ENCODE results near the gene TOMM5.

TOMM5 gene

DNA sequence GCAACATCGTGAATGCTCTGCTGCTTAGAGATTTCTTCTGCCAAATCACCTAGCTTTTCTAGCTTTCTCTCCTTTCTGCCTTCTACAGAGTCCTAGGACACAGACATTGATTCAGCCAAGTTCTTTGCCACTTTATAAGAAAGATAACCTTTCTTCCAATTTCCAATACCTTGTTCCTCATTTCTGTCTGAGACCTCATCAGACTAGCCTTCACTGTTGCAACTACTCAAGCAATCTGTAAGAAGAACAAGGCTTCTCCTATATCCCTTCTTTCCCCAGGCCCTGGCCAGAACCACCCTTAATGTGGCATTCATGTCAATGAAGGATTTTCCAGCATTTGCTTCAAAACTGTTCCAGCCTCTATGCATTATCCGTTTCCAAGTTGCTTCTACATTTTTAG lies 40.5 kb downstream of the TOMM5 start:
- no peak overlapping the region for H3K4me3 ChIP-seq (ENCODE audit: low read depth in 1 of 2, low read length in 1 of 2)
- H3K27ac ChIP-seq = no peak overlapping the region
- no peaks in the 10 kb centered on the region for H3K9me3 ChIP-seq
- no peaks in the 10 kb centered on the region for H3K4me1 ChIP-seq (ENCODE audit: control insufficient read depth in 1 of 2, insufficient read depth in 1 of 2, low read depth in 1 of 2, low read length in 1 of 2)
- H3K36me3 ChIP-seq = no peaks in the 10 kb centered on the region
- no peaks in the 10 kb centered on the region for H3K27me3 ChIP-seq
- TF ChIP-seq, protein P1, sequence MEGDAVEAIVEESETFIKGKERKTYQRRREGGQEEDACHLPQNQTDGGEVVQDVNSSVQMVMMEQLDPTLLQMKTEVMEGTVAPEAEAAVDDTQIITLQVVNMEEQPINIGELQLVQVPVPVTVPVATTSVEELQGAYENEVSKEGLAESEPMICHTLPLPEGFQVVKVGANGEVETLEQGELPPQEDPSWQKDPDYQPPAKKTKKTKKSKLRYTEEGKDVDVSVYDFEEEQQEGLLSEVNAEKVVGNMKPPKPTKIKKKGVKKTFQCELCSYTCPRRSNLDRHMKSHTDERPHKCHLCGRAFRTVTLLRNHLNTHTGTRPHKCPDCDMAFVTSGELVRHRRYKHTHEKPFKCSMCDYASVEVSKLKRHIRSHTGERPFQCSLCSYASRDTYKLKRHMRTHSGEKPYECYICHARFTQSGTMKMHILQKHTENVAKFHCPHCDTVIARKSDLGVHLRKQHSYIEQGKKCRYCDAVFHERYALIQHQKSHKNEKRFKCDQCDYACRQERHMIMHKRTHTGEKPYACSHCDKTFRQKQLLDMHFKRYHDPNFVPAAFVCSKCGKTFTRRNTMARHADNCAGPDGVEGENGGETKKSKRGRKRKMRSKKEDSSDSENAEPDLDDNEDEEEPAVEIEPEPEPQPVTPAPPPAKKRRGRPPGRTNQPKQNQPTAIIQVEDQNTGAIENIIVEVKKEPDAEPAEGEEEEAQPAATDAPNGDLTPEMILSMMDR (IDR thresholded peaks at IDR 0.05) = no peak

DNA sequence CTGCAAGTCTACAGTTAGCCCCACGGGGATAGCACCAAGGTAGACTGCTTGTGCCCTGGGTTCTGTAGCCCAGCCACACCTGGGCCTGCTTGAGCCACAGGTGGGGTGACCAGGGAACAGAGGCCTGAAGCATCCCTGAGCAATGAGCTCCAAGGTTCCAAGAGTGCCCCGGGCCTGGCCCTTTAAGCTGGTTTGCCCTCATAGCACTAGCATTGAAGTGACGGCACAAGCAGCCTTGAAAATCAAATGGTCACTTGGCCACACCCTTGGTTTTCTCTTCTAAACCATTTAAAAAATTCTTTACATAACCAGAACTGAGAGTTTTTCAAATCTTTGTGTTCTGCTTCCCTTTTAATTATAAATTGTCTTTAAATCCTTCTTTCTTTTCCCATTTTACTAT lies 40.9 kb downstream of the TOMM5 start:
- Histone ChIP-seq H3K4me1 (ENCODE audit: control insufficient read depth in 1 of 2, insufficient read depth in 1 of 2, low read depth in 1 of 2, low read length in 1 of 2) (no peaks in the 10 kb centered on the region), H3K36me3 (no peaks in the 10 kb centered on the region), H3K9me3 (no peaks in the 10 kb centered on the region), H3K27ac (no peak overlapping the region), H3K4me3 (ENCODE audit: low read depth in 1 of 2, low read length in 1 of 2) (no peak overlapping the region), H3K27me3 (no peaks in the 10 kb centered on the region)
- TF ChIP-seq, protein P1 (IDR thresholded peaks at IDR 0.05) = no peak

DNA sequence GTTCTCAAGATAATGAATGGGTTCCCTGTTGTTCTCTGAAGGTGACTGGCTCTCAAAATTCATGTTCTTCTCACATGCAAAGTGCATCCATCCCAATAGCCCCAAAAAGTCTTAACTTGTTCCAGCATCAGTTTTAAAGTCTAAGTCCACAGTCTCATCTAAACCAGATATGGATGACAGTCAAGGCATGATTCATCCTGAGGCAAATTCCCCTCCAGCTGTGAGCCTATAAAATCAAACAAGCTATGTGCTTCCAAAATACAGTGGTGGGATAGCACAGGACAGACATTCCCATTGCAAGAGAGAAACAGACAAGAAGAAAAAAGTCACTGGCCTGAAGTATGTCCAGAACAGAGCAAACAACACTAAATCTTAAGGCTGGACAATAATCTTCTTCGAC lies 41.6 kb downstream of the TOMM5 start:
- Histone ChIP-seq H3K27ac (no peak overlapping the region), H3K9me3 (no peaks in the 10 kb centered on the region), H3K4me1 (ENCODE audit: control insufficient read depth in 1 of 2, insufficient read depth in 1 of 2, low read depth in 1 of 2, low read length in 1 of 2) (no peaks in the 10 kb centered on the region), H3K36me3 (no peaks in the 10 kb centered on the region), H3K4me3 (ENCODE audit: low read depth in 1 of 2, low read length in 1 of 2) (no peak overlapping the region), H3K27me3 (no peaks in the 10 kb centered on the region)
- TF ChIP-seq, protein P1 (IDR thresholded peaks at IDR 0.05) = no peak

DNA sequence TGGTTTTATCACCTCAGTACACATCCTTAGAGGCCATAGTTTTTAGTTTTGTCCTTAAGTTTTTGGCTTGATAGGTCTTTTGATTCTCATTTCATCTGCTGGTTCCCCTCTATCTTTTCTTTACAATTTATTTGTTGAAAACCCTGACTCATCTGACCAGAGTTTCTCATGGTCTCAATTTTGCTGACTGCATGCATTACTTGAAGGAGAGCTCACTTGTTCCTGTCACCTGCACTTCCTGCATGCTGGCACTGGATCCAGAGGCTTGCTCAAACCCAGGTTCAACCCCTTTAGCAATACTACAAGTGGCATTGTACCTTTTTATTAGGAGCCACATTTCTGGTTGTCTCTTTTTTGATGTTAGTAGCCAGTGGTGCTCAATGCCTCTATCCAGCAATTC lies 42.9 kb downstream of the TOMM5 start:
- Histone ChIP-seq H3K27ac (no peak overlapping the region), H3K4me3 (ENCODE audit: low read depth in 1 of 2, low read length in 1 of 2) (no peak overlapping the region), H3K9me3 (no peaks in the 10 kb centered on the region), H3K27me3 (no peaks in the 10 kb centered on the region), H3K36me3 (no peaks in the 10 kb centered on the region), H3K4me1 (ENCODE audit: control insufficient read depth in 1 of 2, insufficient read depth in 1 of 2, low read depth in 1 of 2, low read length in 1 of 2) (no peaks in the 10 kb centered on the region)
- TF ChIP-seq, protein P1 (IDR thresholded peaks at IDR 0.05) = no peak

DNA sequence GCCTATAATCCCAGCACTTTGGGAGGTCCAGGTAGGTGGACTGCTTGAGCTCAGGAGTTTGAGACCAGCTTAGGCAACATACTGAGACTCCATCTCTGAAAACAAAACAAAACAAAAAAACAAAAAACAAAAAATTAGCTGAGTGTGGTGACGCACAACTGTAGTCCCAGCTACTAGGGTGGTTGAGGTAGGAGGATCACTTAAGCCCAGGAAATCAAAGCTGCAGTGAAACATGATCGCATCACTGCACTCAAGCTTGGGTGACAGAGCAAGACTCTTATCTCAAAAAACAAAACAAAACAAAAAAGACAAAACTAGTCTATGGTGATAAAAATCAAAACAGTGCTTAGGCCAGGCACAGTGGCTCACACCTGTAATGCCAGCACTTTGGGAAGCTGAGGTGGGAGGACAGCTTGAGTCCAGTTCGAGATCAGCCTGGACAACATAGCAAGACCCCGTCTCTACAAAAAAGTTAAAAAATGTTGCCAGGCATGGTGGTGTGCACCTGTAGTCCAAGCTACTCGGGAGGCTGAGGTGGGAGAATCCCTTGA lies 45.0 kb downstream of the TOMM5 start:
- Histone ChIP-seq H3K27me3 (no peaks in the 10 kb centered on the region), H3K4me1 (ENCODE audit: control insufficient read depth in 1 of 2, insufficient read depth in 1 of 2, low read depth in 1 of 2, low read length in 1 of 2) (no peaks in the 10 kb centered on the region), H3K9me3 (no peaks in the 10 kb centered on the region), H3K36me3 (no peaks in the 10 kb centered on the region), H3K27ac (no peak overlapping the region), H3K4me3 (ENCODE audit: low read depth in 1 of 2, low read length in 1 of 2) (no peak overlapping the region)
- TF ChIP-seq, protein P1 (IDR thresholded peaks at IDR 0.05) = no peak

DNA sequence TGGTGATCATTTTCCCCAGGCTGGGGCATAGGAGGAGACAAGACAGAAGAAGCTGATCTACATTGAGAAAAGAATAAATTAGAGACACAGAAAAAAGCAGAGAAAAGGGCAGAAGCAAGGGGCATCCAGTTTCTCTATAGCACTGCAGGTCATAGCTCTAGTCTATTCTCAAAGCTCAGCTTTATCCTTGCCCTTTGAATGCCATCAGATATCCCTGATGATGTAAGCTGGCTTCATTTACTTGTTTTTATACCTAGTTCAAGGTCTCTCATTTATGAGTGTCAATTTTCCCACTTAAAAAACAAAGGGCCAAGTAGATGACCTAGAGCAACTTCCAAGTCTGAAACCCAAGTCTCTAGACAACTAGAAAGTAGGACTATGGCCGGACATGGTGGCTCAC lies 48.9 kb downstream of the TOMM5 start:
- no peaks in the 10 kb centered on the region for H3K27me3 ChIP-seq
- H3K4me1 ChIP-seq (ENCODE audit: control insufficient read depth in 1 of 2, insufficient read depth in 1 of 2, low read depth in 1 of 2, low read length in 1 of 2) = no peaks in the 10 kb centered on the region
- no peaks in the 10 kb centered on the region for H3K9me3 ChIP-seq
- H3K36me3 ChIP-seq = no peaks in the 10 kb centered on the region
- no peak overlapping the region for H3K27ac ChIP-seq
- TF ChIP-seq, protein P1 (IDR thresholded peaks at IDR 0.05) = no peak
- no peak overlapping the region for H3K4me3 ChIP-seq (ENCODE audit: low read depth in 1 of 2, low read length in 1 of 2)
